Endothelial cell of umbilical vein (primary cell): Measurements from ENCODE around the gene RIMBP2. TPM values are rescaled to one million over a fixed set of nuclear protein-coding genes. Genes with fewer than 3 reads are reported as not detected.
"Not testable (repeated sequence)": the region's sequence is repeated elsewhere in the genome, so short reads cannot be mapped to it uniquely, and the experiment has no call there.

ENCODE experiments used
- BruUV-seq: library from RNA; stranded (reverse); fragments of 400-500 nt; replicated peaks from 2 replicates; lab custom pipeline; 2021; lab: Mats Ljungman, UMichigan
- CTCF ChIA-PET: fragments of 300-600, 350-600 bp; sonication (Branson Sonifier 250); formaldehyde crosslinking; loops from one replicate; lab custom pipeline; 2021; ENCODE audit warnings: antibody characterized with exemption, inconsistent platforms; lab: Charles Lee
- POLR2A ChIA-PET: fragments of 300-600, 350-600 bp; sonication (Branson Sonifier 250); formaldehyde crosslinking; loops from one replicate; lab custom pipeline; 2021; ENCODE audit warnings: antibody characterized with exemption, inconsistent platforms; lab: Charles Lee
- DNase-seq: peaks from one replicate; pipeline ENCODE4 v3.0.0-alpha.2; 2011; ENCODE audit warnings: low read depth, low spot score
- FAIRE-seq: peaks from 2 replicates; lab custom pipeline; 2011; peaks lifted over from hg19 to GRCh38; lab: Jason Lieb, UNC
- H2AFZ ChIP-seq: 2 replicates; pipeline ENCODE4 v1.6.0; 2012; ENCODE audit warnings: low read depth, low read length, control low read depth, inconsistent platforms
- H3K27ac ChIP-seq: 2 replicates; pipeline ENCODE4 v1.5.1; 2011; ENCODE audit warnings: low read depth, mild to moderate bottlenecking, control low read depth, low read length, moderate library complexity; ENCODE audit not compliant: insufficient read depth
- H3K27me3 ChIP-seq, 2 experiments: 2 replicates each; pipeline versions ENCODE4 v1.6.0 to v1.6.1; 2011; ENCODE audit warnings: low read length in 2 of 2, mixed read lengths in 1 of 2; ENCODE audit not compliant: control insufficient read depth in 2 of 2, insufficient read depth in 2 of 2
- H3K36me3 ChIP-seq, 2 experiments: 2 replicates in 1 of 2; 3 replicates in 1 of 2; pipeline ENCODE4 v1.5.1; 2011; ENCODE audit warnings: low read length in 2 of 2, mild to moderate bottlenecking in 1 of 2, moderate library complexity in 1 of 2; ENCODE audit not compliant: control insufficient read depth in 2 of 2, insufficient read depth in 2 of 2; ENCODE audit errors: extremely low read depth in 1 of 2
- H3K4me1 ChIP-seq: 3 replicates; pipeline ENCODE4 v1.5.1; 2011; ENCODE audit warnings: mild to moderate bottlenecking, low read length; ENCODE audit not compliant: control insufficient read depth, insufficient read depth; ENCODE audit errors: extremely low read depth
- H3K4me2 ChIP-seq: 2 replicates; pipeline ENCODE4 v1.6.1; 2011; ENCODE audit warnings: low read length, control low read depth, mixed read lengths; ENCODE audit not compliant: insufficient read depth
- H3K4me3 ChIP-seq, 3 experiments: fragments of 200-600 bp in 1 of 3; sonication (generic), shearing (Covaris generic) in 1 of 3; replicated peaks in 1 of 3; 2 replicates each; pipeline ENCODE4 v1.5.1; 2011 to 2016; ENCODE audit warnings: control low read depth in 3 of 3, low read length in 3 of 3, mild to moderate bottlenecking in 2 of 3, inconsistent platforms in 1 of 3, low read depth in 1 of 3, moderate library complexity in 1 of 3; ENCODE audit not compliant: insufficient read depth in 1 of 3
- H3K79me2 ChIP-seq: 2 replicates; pipeline ENCODE4 v1.6.0; 2012; ENCODE audit warnings: low read length, inconsistent platforms; ENCODE audit not compliant: control insufficient read depth, insufficient read depth
- H3K9ac ChIP-seq: replicated peaks from 2 replicates; pipeline ENCODE3; 2011; ENCODE audit warnings: low read length, control low read depth; ENCODE audit not compliant: insufficient read depth; ENCODE audit errors: extremely low read depth
- H3K9me1 ChIP-seq: replicated peaks from 3 replicates; pipeline ENCODE4 v1.6.0; 2011; ENCODE audit warnings: mild to moderate bottlenecking, low read length; ENCODE audit not compliant: control insufficient read depth, insufficient read depth; ENCODE audit errors: extremely low read depth
- H3K9me3 ChIP-seq: replicated peaks from 2 replicates; pipeline ENCODE4 v1.5.1; 2012; ENCODE audit warnings: low read length, inconsistent platforms; ENCODE audit not compliant: control insufficient read depth, insufficient read depth
- H4K20me1 ChIP-seq: replicated peaks from 2 replicates; pipeline ENCODE3; 2011; ENCODE audit warnings: mild to moderate bottlenecking, low read length; ENCODE audit not compliant: control insufficient read depth, insufficient read depth; ENCODE audit errors: extremely low read depth
- EZH2 ChIP-seq: IDR thresholded peaks from 2 replicates; pipeline ENCODE4 v1.6.1; 2012; ENCODE audit warnings: borderline replicate concordance, low read depth, mild to moderate bottlenecking, moderate library complexity, low read length, inconsistent platforms; ENCODE audit not compliant: severe bottlenecking
- FOS ChIP-seq: IDR thresholded peaks from 2 replicates; pipeline ENCODE4 v1.6.1; 2011; ENCODE audit warnings: mild to moderate bottlenecking, low read length, moderate library complexity, borderline replicate concordance; ENCODE audit not compliant: insufficient read depth
- GATA2 ChIP-seq: IDR thresholded peaks from 2 replicates; pipeline ENCODE4 v1.7.0; 2011; ENCODE audit warnings: low read depth, mild to moderate bottlenecking, moderate library complexity, mixed read lengths, low read length; ENCODE audit not compliant: insufficient read length, insufficient read depth
- JUN ChIP-seq: IDR thresholded peaks from 2 replicates; pipeline ENCODE4 v1.6.1; 2011; ENCODE audit warnings: borderline replicate concordance, low read depth; ENCODE audit not compliant: insufficient read length, insufficient read depth
- MYC ChIP-seq: IDR thresholded peaks from one replicate; pipeline ENCODE4 v1.6.1; 2011; ENCODE audit warnings: mild to moderate bottlenecking, low read depth, low read length
- POLR2A ChIP-seq: IDR thresholded peaks from 2 replicates; pipeline ENCODE4 v1.6.1; 2012; ENCODE audit warnings: low read depth, mild to moderate bottlenecking, control low read depth, low read length
- POLR2AphosphoS5 ChIP-seq: IDR thresholded peaks from 2 replicates; pipeline ENCODE4 v1.6.1; 2012; ENCODE audit warnings: low read depth, mild to moderate bottlenecking, control low read depth, low read length, moderate library complexity; ENCODE audit not compliant: insufficient read depth
- dilution Hi-C: fragments of 300-500 bp; cut with MboI; formaldehyde crosslinking; loops from one replicate; pipeline ENCODE4 v1.15.0; 2019; ENCODE audit warnings: low sequenced_read_pairs; ENCODE audit not compliant: extremely low pct_ligation_motif_present
- intact Hi-C: fragments of 100-400 bp; cut with micrococcal nuclease; formaldehyde crosslinking; loops from one replicate; pipeline ENCODE4 v1.10.0; 2022
- polyA plus RNA-seq, 4 experiments: library from polyadenylated mRNA; depleted of rRNA in 3 of 4; stranded (reverse) in 3 of 4; unstranded in 1 of 4; fragments of >200 nt; gene quantifications; 2 replicates each; pipeline versions ENCODE4 v1.2.1 to v1.2.3, GENCODE V29; 2011 to 2012; ENCODE audit warnings: missing spikeins in 1 of 4
- total RNA-seq: library from RNA; stranded (reverse); gene quantifications from 2 replicates; pipeline ENCODE4 v1.2.3, GENCODE V29; 2021
- TF ChIP-seq, protein P1 (sequence below): IDR thresholded peaks from 2 replicates; pipeline ENCODE4 v1.6.1; 2011; ENCODE audit not compliant: insufficient read depth, insufficient read length
- TF ChIP-seq, protein P2 (sequence below), 2 donors: IDR thresholded peaks; 1 replicate in 1 of 2; 2 replicates in 1 of 2; pipeline ENCODE4 v1.5.1; 2011; ENCODE audit warnings: low read length in 2 of 2, mild to moderate bottlenecking in 2 of 2, moderate library complexity in 2 of 2, control low read depth in 1 of 2, inconsistent platforms in 1 of 2, low read depth in 1 of 2; ENCODE audit not compliant: insufficient read depth in 1 of 2; ENCODE audit errors: extremely low read depth in 1 of 2

Gene RIMBP2
- total and polyA plus RNA-seq, 2 donors (not counting 3 experiments of a cell fraction or from before 2014, with no cell fraction given) = 0.04 TPM; not detected in 1

- H2AFZ ChIP-seq = no peak overlapping the region
- no peak overlapping the region for H3K27ac ChIP-seq
- intact Hi-C loops (no loop called here), dilution Hi-C loops (no loop called here)
- H3K9ac ChIP-seq = no peak overlapping the region
- ChIA-PET CTCF (interaction anchor here (1.5 kb wide), 1 partner anchor 9 kb away, joined by 6 read pairs; no protein-coding TSS in a partner anchor), POLR2A (no interaction called here)
- no peaks in the 10 kb centered on the region for H3K36me3 ChIP-seq
- TF ChIP-seq, protein P1, sequence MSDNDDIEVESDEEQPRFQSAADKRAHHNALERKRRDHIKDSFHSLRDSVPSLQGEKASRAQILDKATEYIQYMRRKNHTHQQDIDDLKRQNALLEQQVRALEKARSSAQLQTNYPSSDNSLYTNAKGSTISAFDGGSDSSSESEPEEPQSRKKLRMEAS = no peak
- TF ChIP-seq, protein P2, sequence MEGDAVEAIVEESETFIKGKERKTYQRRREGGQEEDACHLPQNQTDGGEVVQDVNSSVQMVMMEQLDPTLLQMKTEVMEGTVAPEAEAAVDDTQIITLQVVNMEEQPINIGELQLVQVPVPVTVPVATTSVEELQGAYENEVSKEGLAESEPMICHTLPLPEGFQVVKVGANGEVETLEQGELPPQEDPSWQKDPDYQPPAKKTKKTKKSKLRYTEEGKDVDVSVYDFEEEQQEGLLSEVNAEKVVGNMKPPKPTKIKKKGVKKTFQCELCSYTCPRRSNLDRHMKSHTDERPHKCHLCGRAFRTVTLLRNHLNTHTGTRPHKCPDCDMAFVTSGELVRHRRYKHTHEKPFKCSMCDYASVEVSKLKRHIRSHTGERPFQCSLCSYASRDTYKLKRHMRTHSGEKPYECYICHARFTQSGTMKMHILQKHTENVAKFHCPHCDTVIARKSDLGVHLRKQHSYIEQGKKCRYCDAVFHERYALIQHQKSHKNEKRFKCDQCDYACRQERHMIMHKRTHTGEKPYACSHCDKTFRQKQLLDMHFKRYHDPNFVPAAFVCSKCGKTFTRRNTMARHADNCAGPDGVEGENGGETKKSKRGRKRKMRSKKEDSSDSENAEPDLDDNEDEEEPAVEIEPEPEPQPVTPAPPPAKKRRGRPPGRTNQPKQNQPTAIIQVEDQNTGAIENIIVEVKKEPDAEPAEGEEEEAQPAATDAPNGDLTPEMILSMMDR (IDR thresholded peaks at IDR 0.05; ENCODE audit: extremely low read depth in 1 of 2, insufficient read depth in 1 of 2, low read depth in 1 of 2, low read length in 2 of 2) = no peak
- TF ChIP-seq EZH2 (no peak), POLR2AphosphoS5 (no peak), JUN (no peak), MYC (no peak), POLR2A (no peak), FOS (no peak), GATA2 (no peak)
- H3K9me3 ChIP-seq = no peaks in the 10 kb centered on the region
- DNase-seq = no peak
- H4K20me1 ChIP-seq = no peaks in the 10 kb centered on the region
- H3K79me2 ChIP-seq = no peaks in the 10 kb centered on the region
- no TSS peak for BruUV-seq
- FAIRE-seq = no peak
- H3K9me1 ChIP-seq = no peaks in the 10 kb centered on the region
- H3K4me3 ChIP-seq = no peak overlapping the region
- no peak overlapping the region for H3K4me2 ChIP-seq
- H3K4me1 ChIP-seq = no peaks in the 10 kb centered on the region
- no peaks in the 10 kb centered on the region for H3K27me3 ChIP-seq
Measured at GRCh38 chr12:130739571-130739970, 23.5 kb upstream of the RIMBP2 start.

GRCh38 chr12:130738403-130738802 is 22.3 kb upstream of the RIMBP2 start:
- POLR2A ChIA-PET, H3K27ac ChIP-seq, dilution Hi-C loops, DNase-seq, H3K36me3 ChIP-seq, FAIRE-seq, H3K27me3 ChIP-seq, H4K20me1 ChIP-seq, H3K4me3 ChIP-seq, BruUV-seq, H3K9me3 ChIP-seq, H3K79me2 ChIP-seq, H2AFZ ChIP-seq, H3K4me1 ChIP-seq, H3K9ac ChIP-seq, H3K4me2 ChIP-seq, H3K9me1 ChIP-seq, intact Hi-C loops: not testable (repeated sequence)
- CTCF ChIA-PET = interaction anchor here (1.5 kb wide), 1 partner anchor 10 kb away, joined by 6 read pairs; no protein-coding TSS in a partner anchor
